Neural cell (in vitro differentiated cells): ENCODE measurements around the gene PRRX1. TPM values are rescaled to one million over a fixed set of nuclear protein-coding genes. Genes with fewer than 3 reads are reported as not detected.

Experiments
- H2AFZ ChIP-seq: fragments of 200-600, 300-800 bp; sonication (generic), shearing (Covaris generic); 2 replicates; pipeline ENCODE4 v1.6.0; 2014; ENCODE audit warnings: low read depth, mild to moderate bottlenecking, antibody characterized with exemption, low read length, moderate library complexity
- H3F3A ChIP-seq: fragments of 200-600 bp; shearing (Covaris generic); 2 replicates; pipeline ENCODE4 v1.6.1; 2016; ENCODE audit warnings: mild to moderate bottlenecking, moderate library complexity, mixed read lengths, antibody characterized with exemption, low read length; ENCODE audit not compliant: insufficient read depth, poor library complexity, severe bottlenecking
- H3K27ac ChIP-seq: fragments of 200-600, 300-800 bp; sonication (generic), shearing (Covaris generic); 2 replicates; pipeline ENCODE4 v1.5.1; 2014; ENCODE audit warnings: mild to moderate bottlenecking, low read length, moderate library complexity
- H3K27me3 ChIP-seq: fragments of 300-800, 200-600 bp; sonication (generic), shearing (Covaris generic); 2 replicates; pipeline ENCODE4 v1.6.0; 2014; ENCODE audit warnings: mild to moderate bottlenecking, low read depth, low read length, moderate library complexity; ENCODE audit not compliant: insufficient read depth
- H3K36me3 ChIP-seq: fragments of 300-800, 200-600 bp; sonication (generic), shearing (Covaris generic); 2 replicates; pipeline ENCODE4 v1.5.1; 2014; ENCODE audit warnings: mild to moderate bottlenecking, antibody characterized with exemption, low read length, moderate library complexity; ENCODE audit not compliant: insufficient read depth
- H3K4me2 ChIP-seq: fragments of 300-800, 200-600 bp; sonication (generic), shearing (Covaris generic); 2 replicates; pipeline ENCODE4 v1.6.0; 2014; ENCODE audit warnings: mild to moderate bottlenecking, low read length
- H3K4me3 ChIP-seq: fragments of 300-800, 200-600 bp; sonication (generic), shearing (Covaris generic); 2 replicates; pipeline ENCODE4 v1.5.1; 2014; ENCODE audit warnings: mild to moderate bottlenecking, low read length, moderate library complexity
- H3K79me2 ChIP-seq: fragments of 200-600 bp; shearing (Covaris generic); replicated peaks from 2 replicates; pipeline ENCODE4 v1.6.0; 2014; ENCODE audit warnings: mild to moderate bottlenecking, low read length, moderate library complexity; ENCODE audit not compliant: insufficient read depth
- H3K9ac ChIP-seq: fragments of 300-800, 200-600 bp; sonication (generic), shearing (Covaris generic); 2 replicates; pipeline ENCODE4 v1.6.1; 2016; ENCODE audit warnings: mild to moderate bottlenecking, low read length, mixed read lengths
- H3K9me2 ChIP-seq: fragments of 200-600 bp; shearing (Covaris generic); 2 replicates; pipeline ENCODE4 v1.6.1; 2016; ENCODE audit warnings: mild to moderate bottlenecking, low read length, mixed read lengths; ENCODE audit not compliant: insufficient read depth
- H3K9me3 ChIP-seq: fragments of 200-600, 300-800 bp; sonication (generic), shearing (Covaris generic); 2 replicates; pipeline ENCODE4 v1.6.1; 2016; ENCODE audit warnings: mild to moderate bottlenecking, mixed run types, low read length, moderate library complexity, mixed read lengths
- H4K20me1 ChIP-seq: fragments of 200-600 bp; shearing (Covaris generic); 2 replicates; pipeline ENCODE4 v1.6.1; 2016; ENCODE audit warnings: mild to moderate bottlenecking, mixed run types; ENCODE audit not compliant: insufficient read depth
- CTCF ChIP-seq: fragments of 450-650 bp; IDR thresholded peaks from 2 replicates; pipeline ENCODE4 v1.5.1; 2014; ENCODE audit warnings: antibody characterized with exemption, mild to moderate bottlenecking, moderate library complexity; ENCODE audit not compliant: poor library complexity, severe bottlenecking
- EP300 ChIP-seq: fragments of 450-650 bp; conservative IDR thresholded peaks from 2 replicates; pipeline ENCODE4 v1.6.1; 2014; ENCODE audit warnings: antibody characterized with exemption, mild to moderate bottlenecking, moderate library complexity; ENCODE audit not compliant: poor library complexity, severe bottlenecking
- EZH2 ChIP-seq: fragments of 200-600, 300-800 bp; shearing (Covaris generic), sonication (generic); IDR thresholded peaks from 2 replicates; pipeline ENCODE4 v1.6.1; 2014; ENCODE audit warnings: antibody characterized with exemption, low read length, borderline replicate concordance, mild to moderate bottlenecking; ENCODE audit not compliant: insufficient read depth, poor library complexity, severe bottlenecking
- MXI1 ChIP-seq: fragments of 450-650 bp; conservative IDR thresholded peaks from 2 replicates; pipeline ENCODE4 v1.6.1; 2014; ENCODE audit warnings: antibody characterized with exemption, mild to moderate bottlenecking; ENCODE audit not compliant: poor library complexity, severe bottlenecking
- POLR2AphosphoS5 ChIP-seq: IDR thresholded peaks from 2 replicates; pipeline ENCODE4 v1.6.1; 2012
- RAD21 ChIP-seq: fragments of 450-650 bp; conservative IDR thresholded peaks from 2 replicates; pipeline ENCODE4 v1.6.1; 2014; ENCODE audit warnings: antibody characterized with exemption, mild to moderate bottlenecking, moderate library complexity
- SMC3 ChIP-seq: fragments of 450-650 bp; conservative IDR thresholded peaks from 2 replicates; pipeline ENCODE4 v1.6.1; 2014; ENCODE audit warnings: antibody characterized with exemption, mild to moderate bottlenecking, moderate library complexity; ENCODE audit not compliant: poor library complexity
- TAF1 ChIP-seq: IDR thresholded peaks from 2 replicates; pipeline ENCODE4 v1.6.1; 2012; ENCODE audit warnings: low read depth
- polyA plus RNA-seq: library from polyadenylated mRNA; depleted of rRNA; stranded (reverse); fragments of >200 nt; gene quantifications from 2 replicates; pipeline ENCODE4 v1.2.3, GENCODE V29; 2014
- TF ChIP-seq, protein P1 (sequence below): IDR thresholded peaks from 2 replicates; pipeline ENCODE4 v1.6.1; 2012; ENCODE audit warnings: borderline replicate concordance

Gene PRRX1
- polyA plus RNA-seq, 1 donor from 2014 or later, result 0.10 TPM

- no peak overlapping the region for H3K9ac ChIP-seq
- no peak overlapping the region for H3K4me2 ChIP-seq
- no peak overlapping the region for H3K4me3 ChIP-seq
- no peaks in the 10 kb centered on the region for H3F3A ChIP-seq
- no peak overlapping the region for H2AFZ ChIP-seq
- no peaks in the 10 kb centered on the region for H3K79me2 ChIP-seq
- TF ChIP-seq, protein P1, sequence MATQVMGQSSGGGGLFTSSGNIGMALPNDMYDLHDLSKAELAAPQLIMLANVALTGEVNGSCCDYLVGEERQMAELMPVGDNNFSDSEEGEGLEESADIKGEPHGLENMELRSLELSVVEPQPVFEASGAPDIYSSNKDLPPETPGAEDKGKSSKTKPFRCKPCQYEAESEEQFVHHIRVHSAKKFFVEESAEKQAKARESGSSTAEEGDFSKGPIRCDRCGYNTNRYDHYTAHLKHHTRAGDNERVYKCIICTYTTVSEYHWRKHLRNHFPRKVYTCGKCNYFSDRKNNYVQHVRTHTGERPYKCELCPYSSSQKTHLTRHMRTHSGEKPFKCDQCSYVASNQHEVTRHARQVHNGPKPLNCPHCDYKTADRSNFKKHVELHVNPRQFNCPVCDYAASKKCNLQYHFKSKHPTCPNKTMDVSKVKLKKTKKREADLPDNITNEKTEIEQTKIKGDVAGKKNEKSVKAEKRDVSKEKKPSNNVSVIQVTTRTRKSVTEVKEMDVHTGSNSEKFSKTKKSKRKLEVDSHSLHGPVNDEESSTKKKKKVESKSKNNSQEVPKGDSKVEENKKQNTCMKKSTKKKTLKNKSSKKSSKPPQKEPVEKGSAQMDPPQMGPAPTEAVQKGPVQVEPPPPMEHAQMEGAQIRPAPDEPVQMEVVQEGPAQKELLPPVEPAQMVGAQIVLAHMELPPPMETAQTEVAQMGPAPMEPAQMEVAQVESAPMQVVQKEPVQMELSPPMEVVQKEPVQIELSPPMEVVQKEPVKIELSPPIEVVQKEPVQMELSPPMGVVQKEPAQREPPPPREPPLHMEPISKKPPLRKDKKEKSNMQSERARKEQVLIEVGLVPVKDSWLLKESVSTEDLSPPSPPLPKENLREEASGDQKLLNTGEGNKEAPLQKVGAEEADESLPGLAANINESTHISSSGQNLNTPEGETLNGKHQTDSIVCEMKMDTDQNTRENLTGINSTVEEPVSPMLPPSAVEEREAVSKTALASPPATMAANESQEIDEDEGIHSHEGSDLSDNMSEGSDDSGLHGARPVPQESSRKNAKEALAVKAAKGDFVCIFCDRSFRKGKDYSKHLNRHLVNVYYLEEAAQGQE, result no peak
- TF ChIP-seq EZH2, result no peak
- TF ChIP-seq SMC3, result no peak
- no peak for TF ChIP-seq MXI1
- no peaks in the 10 kb centered on the region for H4K20me1 ChIP-seq
- no peaks in the 10 kb centered on the region for H3K9me2 ChIP-seq
- H3K9me3 ChIP-seq, result no peaks in the 10 kb centered on the region
- no peak overlapping the region for H3K27ac ChIP-seq
- no peaks in the 10 kb centered on the region for H3K36me3 ChIP-seq
- no peaks in the 10 kb centered on the region for H3K27me3 ChIP-seq
Measured at GRCh38 chr1:170725326-170725725, 61.4 kb downstream of the PRRX1 start.

GRCh38 chr1:170727963-170728362 is 64.0 kb downstream of the PRRX1 start:
- H3K27ac ChIP-seq, result no peak overlapping the region
- H3K9me2 ChIP-seq, result no peaks in the 10 kb centered on the region
- H2AFZ ChIP-seq, result no peak overlapping the region
- no peaks in the 10 kb centered on the region for H3K36me3 ChIP-seq
- H3K4me3 ChIP-seq, result no peak overlapping the region
- TF ChIP-seq MXI1 (no peak), TAF1 (no peak), EP300 (no peak), CTCF (no peak), RAD21 (no peak), EZH2 (no peak), POLR2AphosphoS5 (no peak), SMC3 (no peak)
- TF ChIP-seq, protein P1, result no peak
- H3K9me3 ChIP-seq, result no peaks in the 10 kb centered on the region
- H4K20me1 ChIP-seq, result no peaks in the 10 kb centered on the region
- H3F3A ChIP-seq, result no peaks in the 10 kb centered on the region
- no peaks in the 10 kb centered on the region for H3K79me2 ChIP-seq
- H3K27me3 ChIP-seq, result no peaks in the 10 kb centered on the region
- H3K4me2 ChIP-seq, result no peak overlapping the region
- no peak overlapping the region for H3K9ac ChIP-seq
